Spleen (tissue), 11 donors: ENCODE measurements around the gene ALKAL2. TPM values are rescaled to one million over a fixed set of nuclear protein-coding genes. Genes with fewer than 3 reads are reported as not detected.

Source experiments
- DNase-seq: peaks from one replicate; pipeline ENCODE4 v3.0.0-alpha.2; 2020
- H3K27ac ChIP-seq, 8 donors: fragments of 200-600 bp; sonication (generic) in 7 of 8; 1 replicate in 4 of 8; 2 replicates in 4 of 8; pipeline versions ENCODE4 v1.5.0 to v1.8.0; 2016 to 2021; ENCODE audit warnings: inconsistent platforms in 4 of 8, mild to moderate bottlenecking in 4 of 8, moderate library complexity in 1 of 8
- H3K27me3 ChIP-seq, 7 donors: fragments of 200-600 bp; sonication (generic) in 6 of 7; replicated peaks in 1 of 7; 1 replicate in 4 of 7; 2 replicates in 3 of 7; pipeline versions ENCODE4 v1.5.0 to v1.8.0; 2016 to 2021; ENCODE audit warnings: inconsistent platforms in 3 of 7, mild to moderate bottlenecking in 1 of 7
- H3K36me3 ChIP-seq, 6 donors: fragments of 200-600 bp; sonication (generic) in 5 of 6; 1 replicate in 4 of 6; 2 replicates in 2 of 6; pipeline versions ENCODE4 v1.5.0 to v1.8.0; 2016 to 2021; ENCODE audit warnings: inconsistent platforms in 2 of 6
- H3K4me1 ChIP-seq, 6 donors: fragments of 200-600 bp; sonication (generic) in 5 of 6; 1 replicate in 3 of 6; 2 replicates in 3 of 6; pipeline versions ENCODE4 v1.5.0 to v1.8.0; 2016 to 2021; ENCODE audit warnings: inconsistent platforms in 3 of 6
- H3K4me3 ChIP-seq, 8 donors: fragments of 200-600 bp; sonication (generic) in 7 of 8; 1 replicate in 4 of 8; 2 replicates in 4 of 8; pipeline versions ENCODE4 v1.5.0 to v1.8.0; 2016 to 2021; ENCODE audit warnings: inconsistent platforms in 4 of 8, mild to moderate bottlenecking in 4 of 8, moderate library complexity in 2 of 8
- H3K9me3 ChIP-seq, 8 donors: fragments of 200-600 bp; sonication (generic) in 7 of 8; 1 replicate in 4 of 8; 2 replicates in 4 of 8; pipeline versions ENCODE4 v1.5.0 to v1.8.0; 2016 to 2021; ENCODE audit warnings: inconsistent platforms in 4 of 8
- POLR2A ChIP-seq, 3 donors: fragments of 450-650 bp; IDR thresholded peaks; one replicate each; pipeline ENCODE4 v1.5.1; 2017; ENCODE audit warnings: antibody characterized with exemption in 3 of 3, mild to moderate bottlenecking in 1 of 3
- POLR2AphosphoS5 ChIP-seq, 3 donors: sonication (generic); formaldehyde crosslinking; IDR thresholded peaks; one replicate each; pipeline ENCODE4 v1.5.1; 2017; ENCODE audit warnings: antibody characterized with exemption in 3 of 3
- WGBS, 5 donors: extraction: QIAGEN DNeasy Blood & Tissue Kit in 3 of 5; methylation state at CpG; one replicate each; pipeline versions ENCODE4 v1.1.5 to v1.1.7; 2013 to 2018; 5-methylcytosine and 5-hydroxymethylcytosine counted together
- intact Hi-C: fragments of 100-400 bp; cut with DNase I; formaldehyde crosslinking; loops from one replicate; pipeline ENCODE4 v1.15.0; 2023; ENCODE audit warnings: low total_unique reads
- polyA plus RNA-seq, 3 donors: library from polyadenylated mRNA; stranded (reverse); fragments of 200-250 nt; gene quantifications; one replicate each; pipeline ENCODE4 v1.2.1, GENCODE V29; 2013
- total RNA-seq, 7 donors: library from RNA; depleted of rRNA in 3 of 7; stranded (reverse); fragments of >200 nt in 3 of 7; fragmentation: NEBNext Ultra II Directional in 4 of 7; extraction: Animal tissue kit (Norgen Biotek cat#: 25700) in 4 of 7; gene quantifications; one replicate each; pipeline versions ENCODE4 v1.1.0 to v1.2.1, GENCODE V29; 2016 to 2021
- TF ChIP-seq, protein P1 (sequence below), 11 experiments: fragments of 200-600 bp in 7 of 11; fragments of 450-650 bp in 4 of 11; sonication (generic) in 4 of 11; IDR thresholded peaks in 8 of 11; conservative IDR thresholded peaks in 3 of 11; 1 replicate in 7 of 11; 2 replicates in 4 of 11; pipeline versions ENCODE4 v1.4.0 to v1.8.0; 2016 to 2021; ENCODE audit warnings: antibody characterized with exemption in 11 of 11, inconsistent platforms in 4 of 11, mild to moderate bottlenecking in 1 of 11
- donor health status: healthy with polysubstance abuse.
- donor health status: DM: no; HTN: no; CAD: no; lungs with moderate emphysema.
- donor health status: DM: no; HTN: no; CAD: no.
- donor health status: Bipolar disorder and iron deficiency.
- donor health status: healthy.
- donor health status: DM: no; HTN: no; CAD: no.
- donor health status: DM: yes; HTN: yes; CAD: no.

The ALKAL2 gene
- total and polyA plus RNA-seq, 10 donors, result 2.1 to 22.9 (median 5.1) TPM

DNA sequence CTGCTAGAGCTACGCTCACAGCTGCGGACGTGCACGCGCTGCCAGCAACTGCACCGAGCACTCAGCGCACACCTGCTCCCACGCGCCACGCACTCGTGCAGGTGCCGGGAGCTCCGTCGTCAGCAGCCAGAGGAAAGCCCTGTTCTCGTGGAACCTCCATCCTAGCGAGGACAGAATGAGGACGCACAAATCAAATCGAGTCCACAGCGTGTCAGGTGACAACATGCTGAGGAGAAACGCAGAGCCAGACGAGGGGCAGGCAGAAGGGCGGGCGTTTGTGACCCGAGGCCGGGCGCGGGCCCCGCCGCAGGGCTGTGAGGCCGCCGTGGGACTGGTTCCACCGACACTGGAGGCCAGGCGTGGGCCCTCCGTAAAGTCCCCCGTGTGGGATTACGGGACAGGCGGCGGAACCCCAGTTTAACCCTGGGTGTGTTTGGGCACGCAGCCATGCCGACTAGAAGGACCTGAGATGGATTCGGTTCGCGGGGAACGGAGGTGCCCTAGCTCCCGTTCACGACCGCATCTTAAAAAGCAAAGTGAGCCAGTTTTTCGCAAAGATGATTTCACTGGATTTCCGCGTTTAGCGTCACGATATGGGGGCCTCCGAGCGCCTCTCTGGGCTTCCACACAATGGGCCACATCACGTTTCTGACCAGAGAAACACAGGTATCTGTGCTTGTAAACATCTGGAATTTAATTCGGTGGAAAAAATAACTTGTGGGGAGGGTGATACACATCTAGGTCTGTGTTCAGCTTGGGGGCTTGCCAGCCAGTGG, 26.9 kb upstream of the ALKAL2 start:
- 92 to 94% (median 92%) methylated on average over 49 to 56 of the region's 56 CpGs for WGBS, 5 donors

DNA sequence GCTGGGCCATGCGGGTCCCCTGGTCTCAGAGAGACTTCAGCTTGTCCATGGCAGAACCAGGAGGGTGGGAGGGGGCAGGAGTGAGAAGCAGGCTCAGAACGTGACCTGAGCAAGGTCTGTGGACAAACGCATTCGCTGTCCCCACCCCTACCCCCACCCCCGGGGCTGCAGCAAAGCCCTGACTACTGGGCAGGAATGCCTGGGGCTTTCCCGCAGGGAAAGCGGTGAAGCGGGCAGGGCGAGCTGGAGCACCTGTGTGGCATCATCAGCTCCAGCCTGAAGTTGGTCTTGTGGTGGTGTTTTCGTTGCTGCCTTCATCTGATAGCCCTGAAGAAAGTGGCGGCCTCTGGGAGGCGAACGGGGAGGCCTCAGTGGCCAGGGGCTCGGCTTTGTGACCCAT, 26.1 kb upstream of the ALKAL2 start:
- no peaks in the 10 kb centered on the region for H3K4me1 ChIP-seq
- no peaks in the 10 kb centered on the region for H3K9me3 ChIP-seq
- intact Hi-C loops, result no loop called here
- WGBS, 5 donors, result 79 to 89% (median 82%) methylated on average over 14 of the region's 14 CpGs
- no peak overlapping the region for H3K4me3 ChIP-seq
- no peak overlapping the region for H3K27ac ChIP-seq
- H3K36me3 ChIP-seq, result no peaks in the 10 kb centered on the region
- peaks cover 0 to 10% (median 0%) of the 10 kb centered on the region in 7 donors for H3K27me3 ChIP-seq
- no peak for DNase-seq
- TF ChIP-seq POLR2AphosphoS5 (IDR thresholded peaks at IDR 0.05) (no peak), POLR2A (IDR thresholded peaks at IDR 0.05) (no peak)
- TF ChIP-seq, protein P1, sequence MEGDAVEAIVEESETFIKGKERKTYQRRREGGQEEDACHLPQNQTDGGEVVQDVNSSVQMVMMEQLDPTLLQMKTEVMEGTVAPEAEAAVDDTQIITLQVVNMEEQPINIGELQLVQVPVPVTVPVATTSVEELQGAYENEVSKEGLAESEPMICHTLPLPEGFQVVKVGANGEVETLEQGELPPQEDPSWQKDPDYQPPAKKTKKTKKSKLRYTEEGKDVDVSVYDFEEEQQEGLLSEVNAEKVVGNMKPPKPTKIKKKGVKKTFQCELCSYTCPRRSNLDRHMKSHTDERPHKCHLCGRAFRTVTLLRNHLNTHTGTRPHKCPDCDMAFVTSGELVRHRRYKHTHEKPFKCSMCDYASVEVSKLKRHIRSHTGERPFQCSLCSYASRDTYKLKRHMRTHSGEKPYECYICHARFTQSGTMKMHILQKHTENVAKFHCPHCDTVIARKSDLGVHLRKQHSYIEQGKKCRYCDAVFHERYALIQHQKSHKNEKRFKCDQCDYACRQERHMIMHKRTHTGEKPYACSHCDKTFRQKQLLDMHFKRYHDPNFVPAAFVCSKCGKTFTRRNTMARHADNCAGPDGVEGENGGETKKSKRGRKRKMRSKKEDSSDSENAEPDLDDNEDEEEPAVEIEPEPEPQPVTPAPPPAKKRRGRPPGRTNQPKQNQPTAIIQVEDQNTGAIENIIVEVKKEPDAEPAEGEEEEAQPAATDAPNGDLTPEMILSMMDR (IDR thresholded peaks at IDR 0.05 in 8 of 11, conservative IDR thresholded peaks at IDR 0.05 in 3 of 11), result no peak

More for the DNA sequence above, 26.9 kb upstream of the ALKAL2 start:
- no peak overlapping the region for H3K27ac ChIP-seq
- TF ChIP-seq POLR2A (IDR thresholded peaks at IDR 0.05), result no peak
- TF ChIP-seq, protein P1 (IDR thresholded peaks at IDR 0.05 in 8 of 11, conservative IDR thresholded peaks at IDR 0.05 in 3 of 11), result no peak
- no peak for TF ChIP-seq POLR2AphosphoS5 (IDR thresholded peaks at IDR 0.05)
- no peak for DNase-seq
- no peaks in the 10 kb centered on the region for H3K9me3 ChIP-seq
- no peaks in the 10 kb centered on the region for H3K4me1 ChIP-seq
- H3K27me3 ChIP-seq, result peaks cover 0 to 10% (median 0%) of the 10 kb centered on the region in 7 donors
- H3K4me3 ChIP-seq, result no peak overlapping the region
- no peaks in the 10 kb centered on the region for H3K36me3 ChIP-seq
- intact Hi-C loops, result no loop called here

DNA sequence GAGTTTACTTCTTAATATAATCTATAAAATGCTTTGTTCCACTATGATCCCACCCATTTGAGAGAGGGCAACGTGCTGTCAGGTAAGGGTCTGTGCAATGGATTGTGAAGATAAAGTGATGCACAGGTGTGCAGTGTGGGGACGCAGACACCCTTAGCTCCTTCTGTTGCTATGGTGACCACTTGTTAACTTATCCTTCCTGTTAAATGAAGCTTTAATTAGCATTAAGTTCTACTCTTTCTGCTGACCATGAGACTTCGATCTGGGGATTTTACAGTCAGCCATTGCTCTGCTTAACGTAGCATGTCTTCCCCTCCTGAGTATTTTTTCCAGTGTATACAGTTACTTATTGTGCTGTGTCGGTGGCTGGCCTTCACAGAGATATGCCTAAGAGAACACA, 23.1 kb upstream of the ALKAL2 start:
- H3K27me3 ChIP-seq, result peaks cover 0 to 10% (median 0%) of the 10 kb centered on the region in 7 donors
- no peak for DNase-seq
- H3K4me1 ChIP-seq, result no peaks in the 10 kb centered on the region
- intact Hi-C loops, result no loop called here
- no peak overlapping the region for H3K4me3 ChIP-seq
- no peak overlapping the region for H3K27ac ChIP-seq
- H3K36me3 ChIP-seq, result no peaks in the 10 kb centered on the region
- 75 to 83% (median 80%) methylated on average over 5 of the region's 5 CpGs for WGBS, 5 donors
- no peak for TF ChIP-seq POLR2A (IDR thresholded peaks at IDR 0.05)
- TF ChIP-seq, protein P1 (IDR thresholded peaks at IDR 0.05 in 8 of 11, conservative IDR thresholded peaks at IDR 0.05 in 3 of 11), result no peak
- TF ChIP-seq POLR2AphosphoS5 (IDR thresholded peaks at IDR 0.05), result no peak
- no peaks in the 10 kb centered on the region for H3K9me3 ChIP-seq

DNA sequence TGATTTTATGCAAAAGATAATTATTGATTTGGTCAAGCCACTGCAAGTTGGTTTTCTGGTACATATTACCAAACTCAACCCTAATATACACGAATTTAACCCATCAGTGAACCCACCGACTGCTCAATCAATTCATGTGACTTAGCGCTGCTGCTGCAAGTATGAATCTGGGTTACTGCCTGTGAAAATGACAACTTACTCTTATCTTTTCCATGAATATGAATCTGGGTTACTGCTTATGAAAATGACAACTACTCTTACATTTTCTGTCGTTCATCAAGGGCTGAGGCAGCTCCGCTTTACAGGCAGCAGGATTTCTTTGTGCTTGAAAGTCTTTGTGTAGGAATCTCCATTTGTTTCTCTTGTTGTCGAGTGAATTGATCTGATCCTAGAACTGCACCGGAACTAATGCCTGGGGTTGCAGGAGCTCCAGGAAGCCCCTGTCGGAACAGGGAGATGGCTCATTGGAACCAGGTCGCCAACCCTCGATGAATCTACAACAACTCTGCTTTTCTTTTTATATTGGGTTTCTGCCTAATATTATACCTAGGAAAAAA, 22.1 kb upstream of the ALKAL2 start:
- Histone ChIP-seq H3K4me3 (no peak overlapping the region), H3K27ac (no peak overlapping the region), H3K27me3 (peaks cover 0 to 10% (median 0%) of the 10 kb centered on the region in 7 donors), H3K4me1 (no peaks in the 10 kb centered on the region), H3K9me3 (no peaks in the 10 kb centered on the region), H3K36me3 (no peaks in the 10 kb centered on the region)
- DNase-seq, result no peak
- WGBS, 5 donors, result 75 to 83% (median 80%) methylated on average over 10 of the region's 10 CpGs
- intact Hi-C loops, result no loop called here
- TF ChIP-seq POLR2AphosphoS5 (IDR thresholded peaks at IDR 0.05) (no peak), POLR2A (IDR thresholded peaks at IDR 0.05) (no peak)
- TF ChIP-seq, protein P1 (IDR thresholded peaks at IDR 0.05 in 8 of 11, conservative IDR thresholded peaks at IDR 0.05 in 3 of 11), result no peak
